ENCODE results near the gene VAV2.

- TF ChIP-seq CTCF (IDR thresholded peaks at IDR 0.05) = no peak
- TF ChIP-seq POLR2A (IDR thresholded peaks at IDR 0.05) = no peak
Observed at GRCh38 chr9:133803028-133803585, 189.0 kb downstream of the VAV2 start.

All from breast epithelium (tissue), 3 donors.